ENCODE measurements around the gene CMSS1.

Gene CMSS1

DNA sequence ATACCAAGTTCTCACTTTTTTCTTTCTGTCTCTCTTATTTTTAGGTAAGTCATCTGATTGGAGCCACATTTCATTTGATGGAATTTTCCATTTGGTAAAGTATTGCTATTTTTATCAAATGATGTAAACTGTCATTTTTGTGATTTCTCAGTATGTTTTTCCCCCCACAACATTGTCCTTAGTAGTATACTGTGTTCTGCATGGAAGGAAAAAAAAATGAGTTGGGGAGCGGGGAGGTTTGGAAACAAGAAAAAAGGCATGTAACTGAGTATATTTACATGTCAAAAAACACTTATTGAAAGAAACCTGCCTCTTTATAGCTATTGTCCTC, 192.4 kb downstream of the CMSS1 start (continued):
- TF ChIP-seq, protein P1, sequence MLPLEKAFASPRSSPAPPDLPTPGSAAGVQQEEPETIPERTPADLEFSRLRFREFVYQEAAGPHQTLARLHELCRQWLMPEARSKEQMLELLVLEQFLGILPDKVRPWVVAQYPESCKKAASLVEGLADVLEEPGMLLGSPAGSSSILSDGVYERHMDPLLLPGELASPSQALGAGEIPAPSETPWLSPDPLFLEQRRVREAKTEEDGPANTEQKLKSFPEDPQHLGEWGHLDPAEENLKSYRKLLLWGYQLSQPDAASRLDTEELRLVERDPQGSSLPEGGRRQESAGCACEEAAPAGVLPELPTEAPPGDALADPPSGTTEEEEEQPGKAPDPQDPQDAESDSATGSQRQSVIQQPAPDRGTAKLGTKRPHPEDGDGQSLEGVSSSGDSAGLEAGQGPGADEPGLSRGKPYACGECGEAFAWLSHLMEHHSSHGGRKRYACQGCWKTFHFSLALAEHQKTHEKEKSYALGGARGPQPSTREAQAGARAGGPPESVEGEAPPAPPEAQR (tag by site-specific recombination; IDR thresholded peaks at IDR 0.05): no peak

GRCh38 chr3:100018806-100019205, 201.1 kb downstream of the CMSS1 start:
- no peak overlapping the region for H3K4me3 ChIP-seq (ENCODE audit: low read depth, low read length)
- H3K4me1 ChIP-seq (ENCODE audit: control insufficient read depth, insufficient read depth, low read length): no peaks in the 10 kb centered on the region; the same call in 1 of the 2 replicates
- TF ChIP-seq ZNF354C (tag by site-specific recombination; IDR thresholded peaks at IDR 0.05; ENCODE audit: borderline replicate concordance, low read depth) (no peak), SALL2 (tag by site-specific recombination; IDR thresholded peaks at IDR 0.05; ENCODE audit: borderline replicate concordance) (no peak), ZNF423 (tag by site-specific recombination; IDR thresholded peaks at IDR 0.05) (no peak), ZNF155 (tag by site-specific recombination; IDR thresholded peaks at IDR 0.05) (no peak), YY2 (tag by site-specific recombination; IDR thresholded peaks at IDR 0.05) (no peak), ZNF18 (tag by site-specific recombination; IDR thresholded peaks at IDR 0.05) (no peak), SP2 (tag by site-specific recombination; IDR thresholded peaks at IDR 0.05) (no peak), ZNF76 (tag by site-specific recombination; IDR thresholded peaks at IDR 0.05; ENCODE audit: borderline replicate concordance, low read depth) (no peak), ZNF394 (tag by site-specific recombination; IDR thresholded peaks at IDR 0.05; ENCODE audit: borderline replicate concordance) (no peak), ZNF114 (tag by site-specific recombination; IDR thresholded peaks at IDR 0.05) (no peak), ZNF571 (tag by site-specific recombination; IDR thresholded peaks at IDR 0.05) (no peak), GLI4 (tag by site-specific recombination; IDR thresholded peaks at IDR 0.05) (no peak), ZBTB49 (tag by site-specific recombination; IDR thresholded peaks at IDR 0.05; ENCODE audit: low read depth) (no peak), ZNF664 (tag by site-specific recombination; IDR thresholded peaks at IDR 0.05) (no peak)
- TF ChIP-seq, protein P2, sequence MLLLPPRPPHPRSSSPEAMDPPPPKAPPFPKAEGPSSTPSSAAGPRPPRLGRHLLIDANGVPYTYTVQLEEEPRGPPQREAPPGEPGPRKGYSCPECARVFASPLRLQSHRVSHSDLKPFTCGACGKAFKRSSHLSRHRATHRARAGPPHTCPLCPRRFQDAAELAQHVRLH (tag by site-specific recombination; IDR thresholded peaks at IDR 0.05): no peak
- TF ChIP-seq, protein P3, sequence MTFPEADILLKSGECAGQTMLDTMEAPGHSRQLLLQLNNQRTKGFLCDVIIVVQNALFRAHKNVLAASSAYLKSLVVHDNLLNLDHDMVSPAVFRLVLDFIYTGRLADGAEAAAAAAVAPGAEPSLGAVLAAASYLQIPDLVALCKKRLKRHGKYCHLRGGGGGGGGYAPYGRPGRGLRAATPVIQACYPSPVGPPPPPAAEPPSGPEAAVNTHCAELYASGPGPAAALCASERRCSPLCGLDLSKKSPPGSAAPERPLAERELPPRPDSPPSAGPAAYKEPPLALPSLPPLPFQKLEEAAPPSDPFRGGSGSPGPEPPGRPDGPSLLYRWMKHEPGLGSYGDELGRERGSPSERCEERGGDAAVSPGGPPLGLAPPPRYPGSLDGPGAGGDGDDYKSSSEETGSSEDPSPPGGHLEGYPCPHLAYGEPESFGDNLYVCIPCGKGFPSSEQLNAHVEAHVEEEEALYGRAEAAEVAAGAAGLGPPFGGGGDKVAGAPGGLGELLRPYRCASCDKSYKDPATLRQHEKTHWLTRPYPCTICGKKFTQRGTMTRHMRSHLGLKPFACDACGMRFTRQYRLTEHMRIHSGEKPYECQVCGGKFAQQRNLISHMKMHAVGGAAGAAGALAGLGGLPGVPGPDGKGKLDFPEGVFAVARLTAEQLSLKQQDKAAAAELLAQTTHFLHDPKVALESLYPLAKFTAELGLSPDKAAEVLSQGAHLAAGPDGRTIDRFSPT (tag by site-specific recombination; IDR thresholded peaks at IDR 0.05): no peak
- TF ChIP-seq, protein P1 (tag by site-specific recombination; IDR thresholded peaks at IDR 0.05): no peak
- TF ChIP-seq, protein P4, sequence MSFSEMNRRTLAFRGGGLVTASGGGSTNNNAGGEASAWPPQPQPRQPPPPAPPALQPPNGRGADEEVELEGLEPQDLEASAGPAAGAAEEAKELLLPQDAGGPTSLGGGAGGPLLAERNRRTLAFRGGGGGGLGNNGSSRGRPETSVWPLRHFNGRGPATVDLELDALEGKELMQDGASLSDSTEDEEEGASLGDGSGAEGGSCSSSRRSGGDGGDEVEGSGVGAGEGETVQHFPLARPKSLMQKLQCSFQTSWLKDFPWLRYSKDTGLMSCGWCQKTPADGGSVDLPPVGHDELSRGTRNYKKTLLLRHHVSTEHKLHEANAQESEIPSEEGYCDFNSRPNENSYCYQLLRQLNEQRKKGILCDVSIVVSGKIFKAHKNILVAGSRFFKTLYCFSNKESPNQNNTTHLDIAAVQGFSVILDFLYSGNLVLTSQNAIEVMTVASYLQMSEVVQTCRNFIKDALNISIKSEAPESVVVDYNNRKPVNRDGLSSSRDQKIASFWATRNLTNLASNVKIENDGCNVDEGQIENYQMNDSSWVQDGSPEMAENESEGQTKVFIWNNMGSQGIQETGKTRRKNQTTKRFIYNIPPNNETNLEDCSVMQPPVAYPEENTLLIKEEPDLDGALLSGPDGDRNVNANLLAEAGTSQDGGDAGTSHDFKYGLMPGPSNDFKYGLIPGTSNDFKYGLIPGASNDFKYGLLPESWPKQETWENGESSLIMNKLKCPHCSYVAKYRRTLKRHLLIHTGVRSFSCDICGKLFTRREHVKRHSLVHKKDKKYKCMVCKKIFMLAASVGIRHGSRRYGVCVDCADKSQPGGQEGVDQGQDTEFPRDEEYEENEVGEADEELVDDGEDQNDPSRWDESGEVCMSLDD (tag by site-specific recombination; IDR thresholded peaks at IDR 0.05): no peak
- H3K36me3 ChIP-seq (ENCODE audit: control insufficient read depth in 2 of 2, insufficient read depth in 1 of 2, low read length in 2 of 2): no peaks in the 10 kb centered on the region
- no peaks in the 10 kb centered on the region; the same call in 1 of the 2 replicates for H3K9me3 ChIP-seq (ENCODE audit: control insufficient read depth, insufficient read depth, low read depth, low read length)
- CTCF ChIA-PET: no interaction called here
- no peak overlapping the region for H3K27ac ChIP-seq (ENCODE audit: extremely low read depth, low read depth, low read length)
- POLR2A ChIA-PET: no interaction called here
